Activated CD8-positive, alpha-beta memory T cell treated with anti-CD3 and anti-CD28 coated beads, Interleukin-2, amount 50 U/mL, for 4 hours (primary cell): ENCODE results near the gene MUC20.
"Not testable (repeated sequence)": the region's sequence is repeated elsewhere in the genome, so short reads cannot be mapped to it uniquely, and the experiment has no call there.

Experiments used
- DNase-seq: peaks from one replicate; pipeline ENCODE4 v3.0.0-alpha.2; 2020

MUC20 gene

DNA sequence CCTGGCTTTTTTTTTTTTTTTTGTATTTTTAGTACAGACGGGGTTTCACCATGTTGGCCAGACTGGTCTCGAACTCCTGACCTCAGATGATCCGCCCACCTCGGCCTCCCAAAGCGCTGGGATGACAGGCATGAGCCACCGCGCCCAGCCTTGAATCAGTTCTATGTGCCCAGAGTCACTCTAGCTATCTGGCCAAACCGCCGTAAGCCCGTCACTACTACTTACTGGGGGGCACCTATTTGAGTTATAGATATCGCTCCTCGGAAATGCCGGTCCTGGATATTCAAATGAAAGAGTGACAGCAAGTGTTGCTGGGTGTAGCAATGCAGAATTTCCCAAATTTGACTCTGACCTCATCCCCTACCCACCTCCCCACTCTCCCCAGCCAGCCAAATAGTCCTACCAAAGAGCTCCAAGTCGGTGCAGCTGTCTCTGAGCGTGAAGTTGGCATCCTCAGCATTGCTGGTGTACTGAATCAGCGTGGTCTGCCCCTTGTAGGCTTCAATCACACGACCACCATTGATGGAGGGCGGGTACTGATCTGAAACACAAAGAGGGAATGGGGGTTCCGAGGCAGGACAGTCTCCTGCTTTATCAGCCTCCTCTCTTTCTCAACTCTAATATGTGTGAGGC lies 38.1 kb downstream of the MUC20 start:
- DNase-seq: no peak

DNA sequence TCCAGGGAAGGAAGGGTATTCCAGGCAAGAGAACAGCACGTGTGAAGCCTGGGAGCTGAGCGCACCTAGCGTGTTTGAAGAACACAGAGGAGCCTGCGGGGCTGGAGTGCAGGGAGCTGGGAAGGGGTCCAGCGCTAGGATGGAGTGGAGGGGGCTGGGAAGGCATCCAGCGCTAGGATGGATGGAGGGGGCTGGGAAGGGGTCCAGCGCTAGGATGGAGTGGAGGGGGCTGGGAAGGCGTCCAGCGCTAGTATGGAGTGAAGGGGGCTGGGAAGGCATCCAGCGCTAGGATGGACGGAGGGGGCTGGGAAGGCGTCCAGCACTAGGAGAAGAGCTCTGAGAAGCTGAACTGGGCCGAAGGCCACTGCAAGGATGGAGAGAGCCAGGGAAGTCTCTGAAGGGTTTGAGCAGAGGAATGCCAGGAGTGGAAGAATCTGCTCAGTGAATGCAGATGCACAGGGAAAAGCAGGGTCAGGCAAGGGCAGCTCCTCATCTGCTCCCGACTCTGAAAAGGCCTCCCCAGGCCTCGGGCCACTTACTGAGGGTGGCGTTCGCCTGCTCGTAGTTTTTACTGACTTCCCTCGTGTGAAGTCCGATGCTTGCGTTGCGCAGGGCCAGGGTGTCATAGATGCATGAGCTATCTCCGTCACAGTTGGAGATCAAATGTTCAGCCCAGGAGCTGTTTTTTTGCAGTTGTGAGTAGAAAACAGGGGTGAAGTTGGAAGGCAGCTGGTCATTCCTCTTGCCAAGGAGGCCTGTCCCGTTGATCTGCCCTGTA lies 39.8 kb downstream of the MUC20 start:
- no peak for DNase-seq

DNA sequence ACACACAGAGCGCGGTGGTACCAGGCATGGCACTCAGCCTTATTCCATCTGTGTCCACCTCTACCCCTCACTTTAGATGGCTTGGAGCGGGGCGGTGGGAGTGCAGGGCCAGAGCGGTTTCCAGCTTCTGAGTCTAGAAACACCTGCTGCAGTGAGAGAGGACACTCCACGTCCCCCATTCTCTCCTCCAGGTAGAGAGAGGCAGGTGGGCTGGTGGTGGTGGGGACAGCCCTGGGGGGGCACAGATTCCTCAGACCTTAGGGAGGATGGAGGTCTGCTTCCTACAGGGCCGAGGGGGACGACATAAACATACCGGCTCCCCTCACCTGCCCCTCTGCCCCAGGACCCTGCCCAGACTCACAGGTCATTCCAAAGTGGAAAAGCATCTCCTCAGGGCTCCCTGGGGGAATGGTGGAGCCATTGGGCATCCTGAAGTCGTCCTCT lies 40.4 kb downstream of the MUC20 start:
- DNase-seq: no peak

DNA sequence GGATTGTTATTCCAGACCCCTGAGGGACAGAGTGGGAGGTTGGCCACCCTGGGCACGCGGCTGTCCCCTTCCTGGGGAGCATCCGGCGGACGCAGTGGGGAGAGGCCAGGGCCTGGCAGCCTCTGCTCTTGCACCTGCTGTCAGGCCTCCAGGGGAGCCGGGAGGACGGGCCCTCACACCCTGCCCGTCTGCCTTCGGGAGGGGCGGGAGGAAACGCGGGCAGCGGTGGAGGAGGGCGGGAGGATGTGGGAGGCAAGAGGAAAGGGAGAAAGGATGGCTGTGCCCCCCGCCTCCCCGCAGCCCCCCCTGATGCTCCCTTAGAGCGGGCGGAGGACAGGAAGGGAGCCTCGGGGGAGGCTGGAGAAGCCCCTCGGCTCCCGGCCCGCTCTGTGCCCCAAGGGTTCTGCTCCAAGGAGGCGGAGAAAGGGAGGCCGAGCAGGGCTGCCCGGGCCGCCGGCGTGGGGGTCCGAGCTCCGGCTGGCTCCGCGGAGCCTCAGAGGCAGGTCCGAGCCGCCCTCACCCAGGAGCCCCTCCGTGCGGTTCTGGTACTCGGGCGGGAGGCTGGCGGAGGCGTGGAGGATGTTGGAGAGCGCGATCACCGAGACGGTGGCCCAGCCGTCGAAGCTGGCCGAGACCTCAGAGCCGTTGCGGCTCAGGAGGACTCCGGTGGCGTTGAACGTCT lies 40.9 kb downstream of the MUC20 start:
- no peak for DNase-seq

- no peak for DNase-seq
Observed at GRCh38 chr3:195762249-195762585, 41.4 kb downstream of the MUC20 start.

- DNase-seq: no peak
Observed at GRCh38 chr3:195762611-195763010, 41.8 kb downstream of the MUC20 start.

GRCh38 chr3:195763076-195763830 lies 42.5 kb downstream of the MUC20 start:
- no peak for DNase-seq

- DNase-seq: no peak
Observed at GRCh38 chr3:195763843-195764825, 43.4 kb downstream of the MUC20 start.

DNA sequence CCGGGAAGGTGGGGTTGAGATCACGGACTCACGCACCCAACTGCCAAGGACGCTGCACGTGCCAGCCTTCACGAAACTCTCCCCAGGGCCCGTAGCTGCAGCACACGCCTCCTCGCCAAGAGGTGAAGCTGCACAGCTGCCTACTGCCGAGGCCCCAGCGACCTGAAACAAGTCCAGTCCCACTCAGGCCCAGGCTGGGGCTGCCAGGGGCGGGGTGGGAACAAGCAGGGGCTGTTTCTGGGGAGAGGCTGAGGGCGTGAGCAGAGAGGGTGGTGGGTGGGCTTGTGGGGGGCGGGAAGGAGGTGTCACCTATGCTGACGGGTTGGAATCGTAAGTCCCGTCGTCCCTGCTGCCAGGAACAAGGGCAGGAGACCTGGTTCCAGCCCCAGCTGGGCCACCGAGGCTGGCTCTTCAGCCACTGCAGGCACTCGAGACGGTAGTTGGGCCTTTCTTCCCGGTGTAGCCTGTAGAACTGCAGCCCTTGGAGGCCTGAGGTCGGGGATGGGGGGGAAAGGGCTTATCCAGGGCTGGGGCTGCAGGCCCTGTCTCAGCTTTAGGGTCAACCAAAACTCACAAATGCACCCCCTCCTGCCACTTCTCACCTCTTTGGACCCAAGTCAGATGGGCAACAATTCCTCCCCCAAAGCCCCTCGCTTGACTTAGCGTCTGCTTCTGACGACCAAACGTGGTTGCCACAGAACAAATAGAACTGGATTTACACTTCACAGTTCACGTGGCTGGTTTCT lies 44.4 kb downstream of the MUC20 start:
- DNase-seq: no peak

- DNase-seq: no peak
Observed at GRCh38 chr3:195766671-195767070, 45.9 kb downstream of the MUC20 start.

DNA sequence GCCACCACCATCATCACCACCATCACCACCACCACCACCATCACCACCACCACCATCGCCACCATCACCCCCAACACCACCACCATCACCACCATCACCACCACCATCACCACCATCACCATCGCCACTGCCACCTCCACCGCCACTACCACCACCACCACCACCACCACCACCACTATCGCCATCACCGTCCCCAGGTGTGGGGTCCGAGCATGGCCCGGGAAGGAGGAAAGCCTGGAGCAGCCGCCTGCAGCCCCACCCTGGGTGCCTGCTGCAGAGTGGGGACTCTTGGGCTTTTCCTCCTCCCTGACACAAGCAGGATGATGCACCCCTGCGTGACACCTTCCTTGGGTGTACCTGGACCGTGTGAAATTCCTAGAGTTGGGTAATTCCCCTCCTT lies 47.0 kb downstream of the MUC20 start:
- no peak for DNase-seq

DNA sequence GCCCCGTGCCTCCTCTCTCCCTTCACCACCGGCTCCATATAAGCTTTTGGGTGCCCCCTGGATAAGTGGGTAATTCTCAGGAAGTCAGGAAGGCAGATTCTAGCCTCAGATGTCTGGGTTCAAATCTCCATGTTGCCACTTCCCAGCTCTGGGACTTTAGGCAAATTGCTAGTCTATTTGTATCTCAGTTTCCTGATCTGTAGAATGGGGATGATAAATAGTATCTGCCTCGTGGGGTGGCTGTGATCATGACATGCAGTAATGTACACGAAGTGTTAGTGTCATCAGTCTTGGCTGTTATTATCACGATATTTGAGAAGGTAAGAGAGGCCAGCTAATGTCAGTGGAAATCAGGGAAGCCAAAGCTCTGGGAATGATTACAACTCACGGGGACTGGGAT lies 47.6 kb downstream of the MUC20 start:
- no peak for DNase-seq

DNA sequence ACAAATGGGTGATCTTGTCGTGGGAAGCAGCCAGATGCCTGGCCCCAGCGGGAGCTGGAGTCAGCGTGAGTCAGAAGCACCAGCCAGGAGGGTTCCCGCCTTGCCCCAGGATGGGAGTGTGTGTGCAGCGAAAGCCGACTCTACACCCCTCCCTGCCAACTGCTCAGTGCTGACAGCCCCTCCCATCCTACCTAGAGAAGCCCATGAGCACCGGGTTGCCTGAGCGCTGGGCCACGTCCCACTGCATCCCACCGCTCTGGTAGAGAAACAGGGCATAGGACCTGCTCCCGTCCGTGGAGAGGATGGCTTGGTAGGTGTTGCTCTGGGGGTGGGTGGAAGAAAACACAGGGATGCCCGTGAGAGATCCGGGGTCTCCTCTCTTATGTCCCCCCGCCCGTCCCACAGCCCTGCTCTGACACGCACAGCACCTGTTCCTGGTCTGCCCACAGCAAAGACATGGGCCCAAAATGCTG lies 48.1 kb downstream of the MUC20 start:
- no peak for DNase-seq

GRCh38 chr3:195769551-195769950 lies 48.8 kb downstream of the MUC20 start:
- no peak for DNase-seq

- DNase-seq: no peak
Observed at GRCh38 chr3:195770081-195770840, 49.5 kb downstream of the MUC20 start.

- not testable (repeated sequence) for DNase-seq
Observed at GRCh38 chr3:195770841-195771645, 50.3 kb downstream of the MUC20 start.

GRCh38 chr3:195771646-195772300 lies 51.0 kb downstream of the MUC20 start:
- no peak for DNase-seq

DNA sequence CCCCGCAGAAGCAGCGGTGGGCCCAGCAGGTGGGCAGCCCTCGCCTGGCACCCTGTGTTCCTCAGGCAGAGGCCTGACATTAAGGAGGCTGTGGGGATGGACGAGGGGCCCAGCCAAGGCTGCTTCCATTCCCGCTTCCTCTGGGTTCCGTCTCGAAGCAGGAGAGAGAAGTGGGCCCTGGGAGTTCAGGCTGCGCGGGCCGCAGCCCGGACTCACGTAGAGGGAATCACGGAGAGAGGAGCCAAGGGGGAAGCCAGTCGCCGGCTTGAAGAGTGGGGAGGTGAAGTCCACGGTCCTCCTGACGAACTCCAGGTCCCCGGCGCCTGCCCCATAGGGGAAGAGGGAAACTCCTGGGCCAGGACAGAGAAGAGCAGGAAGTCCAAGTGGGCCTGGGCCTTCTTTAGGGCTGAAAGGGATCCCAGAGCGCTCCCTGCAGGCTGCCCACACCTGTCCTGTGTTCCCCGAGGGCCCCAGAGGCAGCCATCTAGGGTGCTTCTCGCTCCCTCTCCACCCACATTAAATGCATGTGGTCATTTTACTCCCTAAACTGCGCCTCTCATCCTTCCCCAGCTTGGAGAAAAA lies 53.3 kb downstream of the MUC20 start:
- DNase-seq: no peak

DNA sequence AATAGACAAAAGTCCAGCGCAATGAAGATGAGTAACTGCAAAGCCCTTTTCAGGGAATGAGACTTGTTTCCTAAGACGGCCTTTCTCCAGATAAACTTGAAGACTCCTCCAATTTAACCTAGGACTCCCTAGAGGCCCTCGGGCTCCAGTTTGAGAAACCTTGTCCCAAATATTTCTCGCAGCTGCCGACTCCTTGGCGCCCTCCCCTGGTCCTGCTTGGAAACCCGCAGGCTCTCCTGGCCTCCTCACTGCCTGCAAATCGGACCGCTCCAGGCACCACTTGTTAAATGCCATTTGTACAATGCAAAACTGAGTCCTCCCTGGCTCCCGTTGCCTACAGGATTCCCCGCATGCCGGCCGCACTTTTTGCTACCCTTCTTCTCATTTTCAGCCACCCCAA lies 54.1 kb downstream of the MUC20 start:
- DNase-seq: no peak
